ENCODE measurements around the gene MAP3K2. TPM values are rescaled to one million over a fixed set of nuclear protein-coding genes. Genes with fewer than 3 reads are reported as not detected.

Gene MAP3K2
- total and polyA plus RNA-seq, 8 donors: 4.2 to 37.6 (median 22.6) TPM

GRCh38 chr2:127293748-127294562 is 93.8 kb downstream of the MAP3K2 start, which contains the start of gene ERCC3:
ERCC3 (minus strand) TSS chr2:127294144; CDS start chr2:127294081, 63 bp downstream.
- ATAC-seq (peak; percentile 95 to 98 (median 98)), DNase-seq (peak; percentile 72 to 92 (median 78)), FAIRE-seq (no peak)
- Histone ChIP-seq H3K27ac (peak within 1 kb of the TSS; percentile 31 to 58 (median 54)), H3K27me3 (no peaks in the 10 kb centered on the region), H3K4me1 (peaks cover 0 to 4% (median 0%) of the 10 kb centered on the region in 3 donors), H3K36me3 (peaks cover 0 to 28% (median 14%) of the 10 kb centered on the region in 3 donors), H3K9me3 (no peaks in the 10 kb centered on the region), H3K4me3 (peak within 1 kb of the TSS; percentile 85 to 95 (median 90))
- intact Hi-C loops (cut with DNase I): no loop called here
- WGBS, 2 donors: 0 to 1% methylated on average over 54 to 55 of the region's 55 CpGs
- no peak for TF ChIP-seq CTCF (IDR thresholded peaks at IDR 0.05)

GRCh38 chr2:127293386-127293747 is 94.4 kb downstream of the MAP3K2 start:
- intact Hi-C loops (cut with DNase I): no loop called here
- no peak for DNase-seq
- peaks cover 0 to 33% (median 19%) of the 10 kb centered on the region in 3 donors for H3K36me3 ChIP-seq
- H3K4me1 ChIP-seq: peaks cover 0 to 4% (median 0%) of the 10 kb centered on the region in 3 donors
- ATAC-seq: peak; percentile 16 to 27 (median 23)
- peak overlapping the region; percentile 85 to 95 (median 90) for H3K4me3 ChIP-seq
- no peak for TF ChIP-seq CTCF (IDR thresholded peaks at IDR 0.05)
- H3K9me3 ChIP-seq: no peaks in the 10 kb centered on the region
- no peak for FAIRE-seq
- 10 to 12% methylated on average over 13 of the region's 13 CpGs for WGBS, 2 donors
- peak overlapping the region in 1 of 4 donors; percentile 58 for H3K27ac ChIP-seq
- H3K27me3 ChIP-seq: no peaks in the 10 kb centered on the region

- Histone ChIP-seq H3K4me3 (no peak overlapping the region), H3K36me3 (peaks cover 0 to 84% (median 50%) of the 10 kb centered on the region in 3 donors), H3K27ac (no peak overlapping the region), H3K27me3 (no peaks in the 10 kb centered on the region), H3K4me1 (peaks cover 0 to 4% (median 0%) of the 10 kb centered on the region in 3 donors), H3K9me3 (no peaks in the 10 kb centered on the region)
- FAIRE-seq (no peak), DNase-seq (no peak), ATAC-seq (no peak)
- 98 to 99% methylated on average over 3 of the region's 3 CpGs for WGBS, 2 donors
- intact Hi-C loops (cut with DNase I): no loop called here
- no peak for TF ChIP-seq CTCF (IDR thresholded peaks at IDR 0.05)
Measured at GRCh38 chr2:127288274-127288673, 99.5 kb downstream of the MAP3K2 start.

- Histone ChIP-seq H3K36me3 (peaks cover 0 to 70% (median 35%) of the 10 kb centered on the region in 3 donors), H3K9me3 (no peaks in the 10 kb centered on the region), H3K4me3 (no peak overlapping the region), H3K27me3 (no peaks in the 10 kb centered on the region), H3K4me1 (no peaks in the 10 kb centered on the region), H3K27ac (no peak overlapping the region)
- WGBS, 2 donors: 97 to 100% methylated on average over 2 of the region's 2 CpGs
- no peak for DNase-seq
- no peak for ATAC-seq
- no peak for TF ChIP-seq CTCF (IDR thresholded peaks at IDR 0.05)
- no peak for FAIRE-seq
- intact Hi-C loops (cut with DNase I): no loop called here
Measured at GRCh38 chr2:127283275-127283674, 104.5 kb downstream of the MAP3K2 start.

GRCh38 chr2:127280693-127281092 is 107.1 kb downstream of the MAP3K2 start:
- ATAC-seq (no peak), DNase-seq (no peak), FAIRE-seq (no peak)
- Histone ChIP-seq H3K27ac (no peak overlapping the region), H3K4me3 (no peak overlapping the region), H3K36me3 (peaks cover 0 to 59% (median 22%) of the 10 kb centered on the region in 3 donors), H3K9me3 (no peaks in the 10 kb centered on the region), H3K4me1 (no peaks in the 10 kb centered on the region), H3K27me3 (no peaks in the 10 kb centered on the region)
- WGBS, 2 donors: 90 to 94% methylated on average over 2 of the region's 2 CpGs
- TF ChIP-seq CTCF (IDR thresholded peaks at IDR 0.05): no peak
- intact Hi-C loops (cut with DNase I): no loop called here

Measured in pancreas (tissue), 10 donors.